AG09319 (cell line): Measurements from ENCODE around the gene AFAP1L2.

Source experiments
- DNase-seq: peaks from one replicate; pipeline ENCODE4 v3.0.0-alpha.2; 2010; ENCODE audit warnings: low read depth; ENCODE audit errors: extremely low read depth
- TF ChIP-seq, protein P1 (sequence below): IDR thresholded peaks from 2 replicates; pipeline ENCODE4 v1.5.1; 2011; ENCODE audit warnings: low read depth, mild to moderate bottlenecking, inconsistent platforms, low read length, moderate library complexity

AFAP1L2 gene

DNA sequence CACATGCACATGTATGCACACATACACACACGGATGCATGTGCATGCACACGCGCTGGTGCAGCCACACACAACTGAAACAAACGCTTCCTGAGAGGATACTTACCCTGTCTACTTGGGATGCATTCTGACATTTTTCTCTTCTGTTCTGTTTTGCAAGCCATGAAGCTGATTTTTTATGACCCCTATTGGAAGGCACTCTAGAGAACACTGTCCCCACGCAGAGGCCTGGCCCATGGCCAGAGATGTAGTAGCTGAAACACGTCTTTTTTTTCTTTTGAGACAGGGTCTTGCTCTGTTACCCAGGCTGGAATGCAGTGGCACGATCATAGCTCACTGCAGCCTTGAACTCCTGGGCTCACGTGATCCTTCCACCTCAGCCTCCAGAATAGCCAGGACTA lies 117.4 kb downstream of the AFAP1L2 start:
- TF ChIP-seq, protein P1, sequence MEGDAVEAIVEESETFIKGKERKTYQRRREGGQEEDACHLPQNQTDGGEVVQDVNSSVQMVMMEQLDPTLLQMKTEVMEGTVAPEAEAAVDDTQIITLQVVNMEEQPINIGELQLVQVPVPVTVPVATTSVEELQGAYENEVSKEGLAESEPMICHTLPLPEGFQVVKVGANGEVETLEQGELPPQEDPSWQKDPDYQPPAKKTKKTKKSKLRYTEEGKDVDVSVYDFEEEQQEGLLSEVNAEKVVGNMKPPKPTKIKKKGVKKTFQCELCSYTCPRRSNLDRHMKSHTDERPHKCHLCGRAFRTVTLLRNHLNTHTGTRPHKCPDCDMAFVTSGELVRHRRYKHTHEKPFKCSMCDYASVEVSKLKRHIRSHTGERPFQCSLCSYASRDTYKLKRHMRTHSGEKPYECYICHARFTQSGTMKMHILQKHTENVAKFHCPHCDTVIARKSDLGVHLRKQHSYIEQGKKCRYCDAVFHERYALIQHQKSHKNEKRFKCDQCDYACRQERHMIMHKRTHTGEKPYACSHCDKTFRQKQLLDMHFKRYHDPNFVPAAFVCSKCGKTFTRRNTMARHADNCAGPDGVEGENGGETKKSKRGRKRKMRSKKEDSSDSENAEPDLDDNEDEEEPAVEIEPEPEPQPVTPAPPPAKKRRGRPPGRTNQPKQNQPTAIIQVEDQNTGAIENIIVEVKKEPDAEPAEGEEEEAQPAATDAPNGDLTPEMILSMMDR: no peak
- no peak for DNase-seq

DNA sequence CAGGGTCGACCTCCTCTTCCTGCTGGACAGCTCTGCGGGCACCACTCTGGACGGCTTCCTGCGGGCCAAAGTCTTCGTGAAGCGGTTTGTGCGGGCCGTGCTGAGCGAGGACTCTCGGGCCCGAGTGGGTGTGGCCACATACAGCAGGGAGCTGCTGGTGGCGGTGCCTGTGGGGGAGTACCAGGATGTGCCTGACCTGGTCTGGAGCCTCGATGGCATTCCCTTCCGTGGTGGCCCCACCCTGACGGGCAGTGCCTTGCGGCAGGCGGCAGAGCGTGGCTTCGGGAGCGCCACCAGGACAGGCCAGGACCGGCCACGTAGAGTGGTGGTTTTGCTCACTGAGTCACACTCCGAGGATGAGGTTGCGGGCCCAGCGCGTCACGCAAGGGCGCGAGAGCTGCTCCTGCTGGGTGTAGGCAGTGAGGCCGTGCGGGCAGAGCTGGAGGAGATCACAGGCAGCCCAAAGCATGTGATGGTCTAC lies 118.3 kb downstream of the AFAP1L2 start:
- TF ChIP-seq, protein P1: no peak
- no peak for DNase-seq

DNA sequence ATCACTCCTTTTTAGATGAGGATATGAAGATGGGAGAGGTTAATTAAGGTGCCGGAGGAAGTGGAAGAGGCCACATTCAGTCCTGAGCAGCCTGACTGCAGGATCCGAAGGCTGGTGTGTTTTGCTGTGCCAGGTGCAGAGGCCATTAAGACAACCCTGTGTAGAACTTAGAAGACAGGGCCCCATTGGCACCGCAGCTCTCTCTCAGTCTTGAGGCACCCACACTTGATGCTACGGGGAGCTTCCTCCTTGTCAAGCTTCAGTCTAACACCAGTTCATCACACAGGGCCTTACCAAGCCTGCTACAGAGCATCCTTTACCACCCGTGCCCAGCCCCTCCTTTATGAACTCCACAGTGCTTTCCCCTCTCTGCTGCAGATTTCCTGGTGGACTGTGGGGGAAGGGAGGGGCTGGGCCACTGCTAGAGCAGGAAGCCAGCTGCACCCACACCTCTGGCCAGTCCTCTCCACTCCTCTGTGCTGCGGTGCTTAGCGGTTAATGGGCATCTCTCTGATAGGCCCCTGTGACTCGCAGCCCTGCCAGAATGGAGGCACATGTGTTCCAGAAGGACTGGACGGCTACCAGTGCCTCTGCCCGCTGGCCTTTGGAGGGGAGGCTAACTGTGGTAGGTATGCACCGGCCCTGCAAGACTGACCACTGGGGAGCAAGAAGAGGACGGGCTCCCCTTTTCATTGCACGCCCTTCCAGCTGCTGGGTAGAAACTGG lies 119.8 kb downstream of the AFAP1L2 start:
- TF ChIP-seq, protein P1: no peak
- no peak for DNase-seq

DNA sequence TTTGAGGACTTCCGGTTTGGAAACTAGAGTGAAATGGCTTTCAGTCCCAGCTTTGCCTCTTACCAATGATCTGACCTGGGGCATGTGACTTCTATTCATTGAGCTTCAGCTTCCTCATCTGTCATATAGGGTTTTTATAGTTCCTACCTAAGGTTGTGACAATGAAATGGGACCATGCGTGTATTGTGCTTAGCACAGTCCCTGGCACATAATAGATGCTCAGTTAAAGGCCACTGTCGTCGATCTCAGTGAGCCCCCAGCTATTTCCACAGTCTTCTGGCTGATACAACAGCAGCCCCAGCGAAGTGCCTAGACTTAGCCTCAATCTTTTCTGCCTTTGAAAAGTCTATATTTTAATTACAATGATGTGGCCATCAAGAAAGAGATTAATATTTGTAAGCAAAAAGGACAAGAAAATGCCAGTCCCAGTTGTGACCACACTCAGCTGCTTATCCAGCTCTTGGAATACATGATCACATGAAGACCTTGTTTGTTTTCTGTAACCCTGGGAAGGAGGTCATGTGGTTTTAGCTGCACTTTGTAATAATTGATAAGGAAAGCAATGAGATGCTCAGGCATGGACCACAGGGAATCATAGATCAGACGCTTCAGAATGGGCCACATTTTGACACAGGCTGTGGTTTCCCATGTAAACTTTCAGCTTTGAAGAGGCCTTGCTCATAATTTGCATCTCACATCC lies 120.6 kb downstream of the AFAP1L2 start:
- TF ChIP-seq, protein P1: no peak
- DNase-seq: no peak

DNA sequence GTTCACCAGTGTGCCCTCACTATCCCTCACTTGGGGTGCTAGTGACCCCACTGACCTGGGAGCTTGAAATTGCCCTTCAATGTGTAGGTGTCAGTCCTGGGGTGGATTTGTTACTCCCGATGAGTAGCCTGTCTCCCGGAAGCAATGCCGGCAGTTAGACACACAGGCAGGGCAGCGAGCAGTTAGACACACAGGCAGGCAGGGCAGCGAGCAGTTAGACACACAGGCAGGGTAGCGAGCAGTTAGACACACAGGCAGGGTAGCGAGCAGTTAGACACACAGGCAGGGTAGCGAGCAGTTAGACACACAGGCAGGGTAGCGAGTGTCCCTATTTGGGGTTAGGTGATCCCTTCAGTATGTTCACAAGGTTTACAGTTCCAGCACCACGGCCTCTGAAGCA lies 121.2 kb downstream of the AFAP1L2 start:
- no peak for DNase-seq
- TF ChIP-seq, protein P1: no peak

DNA sequence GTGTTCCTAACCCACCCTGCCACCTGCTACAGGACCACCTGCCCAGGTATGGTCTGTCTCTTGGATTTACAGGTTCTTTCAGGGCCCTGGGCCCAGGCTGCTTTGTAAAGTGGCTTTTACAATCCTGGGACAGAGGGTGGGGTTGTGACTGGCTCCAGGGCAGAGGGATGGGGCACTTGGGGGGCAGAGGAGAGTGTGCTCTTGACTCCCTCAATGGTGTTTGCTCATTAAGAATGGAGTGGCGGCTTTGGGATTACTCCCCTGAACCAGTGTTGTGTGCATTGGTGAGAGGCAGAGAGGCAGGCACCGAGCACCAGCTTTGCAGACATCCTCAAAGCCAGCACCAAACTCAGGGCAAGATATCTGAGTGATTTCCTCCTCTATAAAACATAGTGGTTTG lies 121.8 kb downstream of the AFAP1L2 start:
- TF ChIP-seq, protein P1: no peak
- DNase-seq: no peak

DNA sequence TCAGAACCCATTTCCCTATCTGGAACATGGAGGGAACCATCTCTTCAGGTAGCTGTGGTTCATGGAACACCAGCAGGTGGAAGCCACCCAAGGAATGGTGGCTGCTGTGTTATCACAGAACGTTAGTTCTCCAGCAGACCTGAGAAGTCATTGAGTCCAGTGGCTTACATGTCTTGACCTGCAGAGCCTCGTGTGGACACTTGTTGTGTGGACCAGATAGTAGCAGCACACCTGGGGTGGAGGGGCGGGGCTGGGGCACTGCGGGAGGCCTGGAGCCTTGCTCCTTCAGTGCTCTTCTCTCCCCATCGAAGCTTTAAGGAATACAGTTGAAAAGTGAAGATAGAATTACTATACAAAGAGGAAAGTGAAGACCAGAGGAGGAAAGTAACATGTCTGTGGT lies 122.8 kb downstream of the AFAP1L2 start:
- TF ChIP-seq, protein P1: no peak
- DNase-seq: no peak
